GM18526 (cell line): Measurements from ENCODE around the gene ZNF235.

ENCODE experiments used
- POLR2A ChIP-seq: IDR thresholded peaks from 3 replicates; pipeline ENCODE4 v1.6.1; 2011; ENCODE audit not compliant: insufficient read length; ENCODE audit errors: extremely low read depth

Gene ZNF235

DNA sequence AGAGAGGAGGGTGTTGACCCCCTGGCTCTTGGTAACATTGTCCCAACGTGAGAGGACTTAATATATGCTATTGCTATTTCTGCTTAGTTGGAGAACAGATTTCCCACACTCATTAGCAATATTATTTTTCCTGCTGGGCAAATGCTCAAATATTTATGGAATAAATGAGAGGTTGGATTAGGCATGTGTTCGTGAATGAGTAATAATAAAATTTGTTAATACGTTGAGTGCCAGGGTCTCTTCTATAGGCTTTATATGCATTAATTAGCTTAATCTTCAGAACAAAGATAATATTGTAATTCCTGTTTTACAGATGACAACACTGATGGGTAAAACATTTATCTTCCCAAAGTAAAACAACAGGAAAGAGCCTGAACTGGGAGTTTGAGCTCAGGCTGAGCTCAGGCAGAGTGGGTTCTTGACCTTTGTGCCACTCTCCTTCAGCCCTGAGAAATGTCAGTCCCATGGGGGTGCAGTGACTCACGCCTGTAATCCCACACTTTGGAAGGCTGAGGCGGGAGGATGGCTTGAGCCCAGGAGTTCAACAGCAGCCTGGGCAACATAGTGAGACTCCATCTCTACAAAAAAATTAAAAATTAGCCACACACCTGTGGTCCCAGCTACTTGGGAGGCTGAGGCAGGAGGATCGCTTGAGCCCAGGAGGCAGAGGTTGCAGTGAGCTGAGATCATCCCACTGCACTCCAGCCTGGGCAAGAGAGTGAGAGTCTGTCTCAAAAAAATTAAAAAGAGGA is 44.0 kb downstream of the ZNF235 start:
- no peak for TF ChIP-seq POLR2A

DNA sequence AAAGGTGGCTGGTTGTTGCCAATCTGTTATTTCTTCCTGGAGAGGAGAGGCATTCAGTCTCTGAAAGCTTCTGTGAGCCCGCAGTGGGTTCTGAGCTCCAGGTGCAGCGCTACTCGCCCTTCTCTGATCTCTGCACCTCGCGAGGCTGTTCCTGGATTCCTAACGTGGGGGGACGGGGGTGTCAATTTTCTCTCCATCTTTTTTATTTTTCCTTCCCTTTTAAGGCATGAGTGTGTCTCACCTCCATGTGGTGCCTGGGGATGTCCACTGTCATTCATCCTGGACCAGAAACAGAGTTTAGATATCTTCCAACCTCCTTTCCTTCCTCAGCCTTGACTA is 44.5 kb downstream of the ZNF235 start:
- no peak for TF ChIP-seq POLR2A

DNA sequence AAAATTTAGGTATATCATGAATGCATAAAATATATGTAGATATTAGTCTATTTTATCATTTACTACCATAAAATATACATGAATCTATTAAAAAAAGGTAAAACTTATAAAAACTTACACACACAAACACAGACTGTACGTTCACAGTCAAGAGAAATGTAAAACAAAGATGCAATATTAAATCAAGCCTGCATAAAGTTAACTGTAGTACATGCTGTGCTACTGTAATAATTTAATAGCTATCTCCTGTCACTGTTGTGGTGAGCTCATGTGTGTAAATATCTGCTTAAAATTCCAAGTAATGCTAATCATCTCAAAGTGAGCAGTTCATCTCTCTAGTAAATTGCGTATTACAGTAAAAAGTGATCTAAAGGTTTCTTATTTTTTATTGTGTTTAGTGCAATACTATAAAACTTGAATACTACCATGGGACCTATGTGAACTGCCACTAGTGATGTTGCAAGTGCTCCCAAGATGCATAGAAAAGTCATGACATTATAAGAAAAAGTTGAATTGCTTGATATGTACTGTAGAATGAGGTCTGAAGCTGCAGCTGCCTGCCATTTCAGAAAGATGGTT is 45.9 kb downstream of the ZNF235 start:
- no peak for TF ChIP-seq POLR2A

DNA sequence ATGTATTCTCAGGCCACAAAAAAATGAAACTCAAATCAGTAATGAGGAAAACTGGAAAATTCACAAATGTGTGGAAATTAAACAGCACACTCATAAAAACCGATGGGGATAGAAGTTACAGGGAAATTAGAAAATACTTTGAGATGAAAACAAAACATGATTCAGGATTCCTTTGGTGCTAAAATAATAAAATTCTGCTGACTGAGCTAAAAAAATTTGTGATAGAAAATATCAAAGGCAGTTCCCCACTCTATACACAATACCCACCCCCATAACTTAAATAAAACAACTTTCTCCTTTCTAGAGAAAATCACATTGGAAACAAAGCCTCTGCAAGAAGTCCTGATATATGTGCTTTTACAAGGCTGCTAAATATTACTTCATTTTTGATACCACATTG is 46.7 kb downstream of the ZNF235 start:
- no peak for TF ChIP-seq POLR2A

DNA sequence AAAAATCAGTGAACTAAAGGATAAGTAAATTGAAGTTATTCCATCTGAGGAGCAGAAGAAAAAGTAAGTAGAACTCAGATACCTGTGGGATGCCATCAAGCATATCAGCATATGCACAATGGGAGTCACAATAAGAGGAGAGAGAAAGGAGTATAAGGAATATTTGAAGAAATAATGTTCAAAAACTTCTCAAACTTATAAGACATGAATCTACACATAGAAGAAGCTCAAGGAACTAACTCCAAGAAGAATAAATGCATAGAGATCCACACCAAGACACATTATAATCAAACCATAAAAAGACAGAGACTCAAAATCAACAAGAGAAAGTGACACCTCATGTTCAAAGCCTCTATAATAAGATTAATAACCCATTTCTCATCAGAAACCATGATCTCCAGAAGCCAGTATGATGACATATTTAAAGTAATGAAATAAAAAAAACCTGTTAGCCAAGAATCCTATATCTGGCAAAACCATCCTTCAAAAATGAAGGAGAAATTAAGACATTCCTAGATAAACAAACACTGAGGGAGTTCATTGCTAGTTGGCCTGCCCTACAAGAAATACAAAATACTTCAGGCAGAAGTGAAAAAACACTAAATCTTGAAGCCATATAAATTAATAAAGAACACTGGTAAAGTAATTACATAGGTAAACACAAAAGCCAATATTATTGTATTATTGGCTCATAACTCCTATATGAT is 49.0 kb downstream of the ZNF235 start:
- TF ChIP-seq POLR2A, result no peak

DNA sequence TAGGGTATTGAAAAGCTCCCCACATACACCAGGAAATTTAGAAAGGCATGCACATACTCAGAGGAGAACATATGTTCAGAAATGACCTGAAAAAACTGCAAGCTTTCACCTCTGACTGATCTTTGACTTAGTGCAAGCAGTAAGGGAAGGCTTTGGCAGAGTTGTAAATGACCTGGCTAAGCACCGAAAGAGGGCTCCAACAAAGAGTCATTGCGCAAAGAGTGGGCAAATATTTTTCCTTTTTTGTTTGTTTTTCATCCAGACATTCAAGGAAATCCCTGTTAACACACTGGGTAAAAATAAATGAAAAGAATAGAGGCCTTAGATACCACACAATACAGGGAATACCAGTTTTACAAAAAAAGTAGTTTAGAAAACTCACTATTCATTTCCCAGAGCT is 50.3 kb downstream of the ZNF235 start:
- no peak for TF ChIP-seq POLR2A

DNA sequence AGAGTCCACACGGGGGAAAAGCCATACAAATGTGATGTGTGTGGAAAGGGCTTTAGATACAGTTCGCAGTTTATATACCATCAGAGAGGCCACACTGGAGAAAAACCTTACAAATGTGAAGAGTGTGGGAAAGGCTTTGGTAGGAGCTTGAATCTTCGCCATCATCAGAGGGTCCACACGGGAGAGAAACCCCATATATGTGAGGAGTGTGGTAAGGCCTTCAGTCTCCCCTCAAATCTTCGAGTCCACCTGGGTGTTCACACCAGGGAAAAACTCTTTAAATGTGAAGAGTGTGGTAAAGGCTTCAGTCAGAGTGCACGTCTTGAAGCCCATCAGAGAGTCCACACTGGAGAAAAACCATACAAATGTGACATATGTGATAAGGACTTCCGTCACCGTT is 68.4 kb downstream of the ZNF235 start:
- no peak for TF ChIP-seq POLR2A
